Germinal center (tissue), 1 donor: ENCODE results near the gene FAM98B.

Source experiments
- DNase-seq: peaks from one replicate; pipeline ENCODE4 v3.0.0; 2012; ENCODE audit warnings: mixed read lengths, low spot score

The FAM98B gene

GRCh38 chr15:38508647-38509046, 54.7 kb downstream of the FAM98B start:
- no peak for DNase-seq

GRCh38 chr15:38509152-38509551, 55.2 kb downstream of the FAM98B start:
- no peak for DNase-seq

GRCh38 chr15:38512901-38513300, 59.0 kb downstream of the FAM98B start:
- no peak for DNase-seq

- peak; percentile 40 for DNase-seq
Observed at GRCh38 chr15:38514601-38515000, 60.7 kb downstream of the FAM98B start.

- no peak for DNase-seq
Observed at GRCh38 chr15:38516626-38517025, 62.7 kb downstream of the FAM98B start.

- DNase-seq = no peak
Observed at GRCh38 chr15:38517312-38517975, 63.5 kb downstream of the FAM98B start.

GRCh38 chr15:38518084-38518483, 64.2 kb downstream of the FAM98B start:
- DNase-seq = no peak

- no peak for DNase-seq
Observed at GRCh38 chr15:38520035-38520434, 66.1 kb downstream of the FAM98B start.

- no peak for DNase-seq
Observed at GRCh38 chr15:38521316-38521715, 67.4 kb downstream of the FAM98B start.

GRCh38 chr15:38522922-38523321, 69.0 kb downstream of the FAM98B start:
- no peak for DNase-seq

GRCh38 chr15:38524156-38524555, 70.2 kb downstream of the FAM98B start:
- no peak for DNase-seq

GRCh38 chr15:38525489-38525888, 71.6 kb downstream of the FAM98B start:
- no peak for DNase-seq

- DNase-seq = no peak
Observed at GRCh38 chr15:38526158-38526557, 72.2 kb downstream of the FAM98B start.

GRCh38 chr15:38528294-38528693, 74.4 kb downstream of the FAM98B start:
- no peak for DNase-seq

- DNase-seq = no peak
Observed at GRCh38 chr15:38530113-38530512, 76.2 kb downstream of the FAM98B start.

GRCh38 chr15:38531509-38531908, 77.6 kb downstream of the FAM98B start:
- DNase-seq = no peak

- no peak for DNase-seq
Observed at GRCh38 chr15:38532728-38533127, 78.8 kb downstream of the FAM98B start.

- DNase-seq = no peak
Observed at GRCh38 chr15:38533416-38533915, 79.5 kb downstream of the FAM98B start.

- DNase-seq = no peak
Observed at GRCh38 chr15:38533926-38534325, 80.0 kb downstream of the FAM98B start.

GRCh38 chr15:38534691-38535090, 80.8 kb downstream of the FAM98B start:
- no peak for DNase-seq

- DNase-seq = no peak
Observed at GRCh38 chr15:38535491-38536200, 81.7 kb downstream of the FAM98B start.

- DNase-seq = no peak
Observed at GRCh38 chr15:38536201-38536676, 82.3 kb downstream of the FAM98B start.
